Coronary artery (tissue), 2 donors: ENCODE measurements around the gene DHCR24.

ENCODE experiments used
- DNase-seq: peaks from one replicate; pipeline ENCODE4 v3.0.0-alpha.2; 2017; ENCODE audit warnings: low spot score
- H3K27ac ChIP-seq, 2 donors: fragments of 200-600 bp; sonication (generic); one replicate each; pipeline ENCODE4 v1.5.1; 2016 to 2019
- H3K4me3 ChIP-seq: fragments of 200-600 bp; sonication (generic); 2 replicates; pipeline ENCODE4 v1.5.1; 2016; ENCODE audit warnings: mild to moderate bottlenecking, moderate library complexity
- CTCF ChIP-seq: fragments of 200-600 bp; sonication (generic); IDR thresholded peaks from one replicate; pipeline ENCODE4 v1.5.1; 2019; ENCODE audit warnings: antibody characterized with exemption

Gene DHCR24

GRCh38 chr1:54848134-54848948 lies 38.7 kb downstream of the DHCR24 start:
- no peak for DNase-seq
- no peak for TF ChIP-seq CTCF
- Histone ChIP-seq H3K4me3 (no peak overlapping the region), H3K27ac (no peak overlapping the region)

- no peak for TF ChIP-seq CTCF
- Histone ChIP-seq H3K27ac (no peak overlapping the region), H3K4me3 (no peak overlapping the region)
- no peak for DNase-seq
Observed at GRCh38 chr1:54846716-54847284, 40.2 kb downstream of the DHCR24 start.

- H3K27ac ChIP-seq, result no peak overlapping the region
- DNase-seq, result no peak
- no peak for TF ChIP-seq CTCF
- H3K4me3 ChIP-seq, result no peak overlapping the region
Observed at GRCh38 chr1:54846301-54846700, 40.7 kb downstream of the DHCR24 start.

- no peak overlapping the region for H3K27ac ChIP-seq
- no peak for TF ChIP-seq CTCF
- no peak for DNase-seq
- no peak overlapping the region for H3K4me3 ChIP-seq
Observed at GRCh38 chr1:54845772-54846171, 41.2 kb downstream of the DHCR24 start.

GRCh38 chr1:54844564-54844963 lies 42.4 kb downstream of the DHCR24 start:
- Histone ChIP-seq H3K4me3 (no peak overlapping the region), H3K27ac (no peak overlapping the region)
- TF ChIP-seq CTCF, result no peak
- DNase-seq, result no peak

GRCh38 chr1:54843449-54843848 lies 43.5 kb downstream of the DHCR24 start:
- TF ChIP-seq CTCF, result no peak
- Histone ChIP-seq H3K27ac (no peak overlapping the region), H3K4me3 (no peak overlapping the region)
- no peak for DNase-seq

GRCh38 chr1:54842963-54843362 lies 44.0 kb downstream of the DHCR24 start:
- H3K4me3 ChIP-seq, result no peak overlapping the region
- TF ChIP-seq CTCF, result no peak
- no peak for DNase-seq
- no peak overlapping the region for H3K27ac ChIP-seq
